BE2C (cell line): ENCODE results near the gene PLPPR1.
"Not testable (repeated sequence)": the region's sequence is repeated elsewhere in the genome, so short reads cannot be mapped to it uniquely, and the experiment has no call there.

Experiments used
- DNase-seq: peaks from one replicate; pipeline ENCODE4 v3.0.0-alpha.2; 2020
- H3K27me3 ChIP-seq: fragments of 250-450 bp; sonication (Bioruptor Pico); 2 replicates; pipeline ENCODE4 v1.5.1; 2020; ENCODE audit warnings: mild to moderate bottlenecking
- H3K36me3 ChIP-seq: fragments of 250-450 bp; sonication (Bioruptor Pico); 2 replicates; pipeline ENCODE4 v1.5.1; 2020; ENCODE audit warnings: mild to moderate bottlenecking
- H3K4me1 ChIP-seq: fragments of 250-450 bp; sonication (Bioruptor Pico); 2 replicates; pipeline ENCODE4 v1.5.1; 2020
- H3K4me3 ChIP-seq: 2 replicates; pipeline ENCODE4 v1.5.1; 2011; ENCODE audit warnings: low read depth, low read length
- H3K9me3 ChIP-seq: fragments of 250-450 bp; sonication (Bioruptor Pico); 2 replicates; pipeline ENCODE4 v1.5.1; 2020
- CTCF ChIP-seq: IDR thresholded peaks from 2 replicates; pipeline ENCODE4 v1.5.1; 2012; ENCODE audit warnings: mild to moderate bottlenecking, low read depth, low read length

Gene PLPPR1

DNA sequence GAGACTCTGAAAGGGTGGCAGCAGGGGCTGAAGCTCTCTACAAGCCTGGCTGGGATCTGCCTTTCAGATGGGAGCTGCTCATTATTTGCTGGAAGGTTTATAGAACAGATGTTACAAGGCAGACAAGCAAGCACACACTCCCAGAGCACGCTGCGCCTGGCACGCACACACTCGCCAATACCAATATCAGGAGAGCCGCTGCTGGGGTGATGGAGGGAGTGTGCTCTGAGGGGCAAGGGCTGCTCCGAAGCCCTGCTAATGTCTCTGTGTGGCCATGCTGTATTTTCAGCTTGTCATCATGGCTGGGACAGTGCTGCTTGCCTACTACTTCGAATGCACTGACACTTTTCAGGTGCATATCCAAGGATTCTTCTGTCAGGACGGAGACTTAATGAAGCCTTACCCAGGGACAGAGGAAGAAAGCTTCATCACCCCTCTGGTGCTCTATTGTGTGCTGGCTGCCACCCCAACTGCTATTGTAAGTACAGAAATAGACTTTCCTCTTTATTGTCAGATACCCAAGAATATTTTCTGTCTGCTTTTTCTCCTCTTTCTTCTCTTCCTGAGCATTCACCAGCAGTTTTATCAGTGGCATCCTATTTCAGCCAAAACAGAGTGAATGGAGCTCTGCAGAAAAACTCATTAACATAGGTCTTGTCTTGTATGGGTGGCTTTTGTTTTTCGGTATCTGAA, 241.2 kb downstream of the PLPPR1 start:
- Histone ChIP-seq H3K9me3 (no peaks in the 10 kb centered on the region), H3K4me3 (no peak overlapping the region), H3K27me3 (no peaks in the 10 kb centered on the region), H3K36me3 (no peaks in the 10 kb centered on the region), H3K4me1 (no peaks in the 10 kb centered on the region)
- no peak for DNase-seq
- no peak for TF ChIP-seq CTCF

GRCh38 chr9:101270302-101270701, 241.8 kb downstream of the PLPPR1 start:
- no peak for TF ChIP-seq CTCF
- no peak overlapping the region for H3K4me3 ChIP-seq

DNA sequence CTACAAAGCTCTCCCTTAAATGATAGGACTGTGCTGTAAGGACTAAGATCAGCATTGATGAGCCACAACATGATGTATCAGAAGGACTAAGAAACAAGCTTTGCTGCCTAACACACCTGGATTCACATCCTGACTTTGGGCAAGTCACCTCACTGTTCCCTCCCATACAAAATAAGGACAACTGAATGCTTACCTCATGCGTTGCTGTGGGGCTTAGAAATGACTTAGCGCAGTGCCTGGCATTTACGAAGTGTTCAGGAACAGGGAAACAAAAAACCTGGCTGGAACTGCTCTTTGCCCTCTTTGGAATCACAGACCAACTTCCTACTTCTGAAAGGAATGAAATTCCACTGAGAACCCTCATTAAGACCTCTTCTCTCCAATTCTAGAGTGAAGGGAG, 242.6 kb downstream of the PLPPR1 start:
- Histone ChIP-seq H3K4me1 (no peaks in the 10 kb centered on the region), H3K9me3 (no peaks in the 10 kb centered on the region), H3K27me3 (no peaks in the 10 kb centered on the region), H3K4me3 (no peak overlapping the region), H3K36me3 (no peaks in the 10 kb centered on the region)
- TF ChIP-seq CTCF, result no peak
- no peak for DNase-seq

More at GRCh38 chr9:101270302-101270701, 241.8 kb downstream of the PLPPR1 start:
- Histone ChIP-seq H3K9me3 (no peaks in the 10 kb centered on the region), H3K27me3 (no peaks in the 10 kb centered on the region), H3K4me1 (no peaks in the 10 kb centered on the region), H3K36me3 (no peaks in the 10 kb centered on the region)
- DNase-seq, result no peak

DNA sequence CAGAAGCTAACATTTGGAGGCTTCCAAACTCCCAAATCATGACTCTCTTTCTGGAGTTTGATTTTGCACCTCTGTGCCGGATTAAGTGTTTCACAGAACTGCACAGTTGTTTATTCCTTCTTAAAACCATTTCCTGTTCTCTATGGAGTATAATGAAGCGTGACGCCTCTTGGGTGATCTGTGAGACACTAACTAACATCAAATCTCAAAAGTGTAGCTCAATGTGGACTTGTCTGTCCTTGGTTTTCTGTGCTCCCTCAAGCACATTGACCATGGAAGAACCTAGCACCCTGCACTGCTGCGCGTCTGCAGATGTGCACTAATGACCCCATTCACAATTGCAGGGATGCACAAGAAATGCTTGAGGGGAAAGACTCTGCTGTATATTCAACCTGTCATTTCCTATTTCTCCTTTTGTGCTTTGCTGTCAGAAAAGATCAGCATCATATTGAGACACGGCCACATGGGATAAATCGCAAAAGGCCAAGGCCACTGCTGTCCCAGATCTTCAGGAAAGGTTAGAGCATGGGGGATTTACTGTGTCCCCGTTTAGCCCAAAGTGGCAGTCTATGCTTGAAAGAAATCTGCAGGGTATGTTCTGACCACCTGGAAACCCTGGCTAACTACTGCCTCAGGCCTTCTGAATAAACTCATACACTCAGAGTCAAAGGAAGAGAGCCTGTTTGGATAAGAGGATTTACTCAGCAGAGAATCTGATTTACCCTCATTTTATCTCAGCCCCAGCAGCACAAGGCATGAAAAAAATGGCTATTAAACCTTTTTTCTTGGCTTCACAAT, 246.6 kb downstream of the PLPPR1 start:
- Histone ChIP-seq H3K27me3 (no peaks in the 10 kb centered on the region), H3K9me3 (no peaks in the 10 kb centered on the region), H3K4me1 (no peaks in the 10 kb centered on the region), H3K4me3 (no peak overlapping the region), H3K36me3 (no peaks in the 10 kb centered on the region)
- TF ChIP-seq CTCF, result no peak
- DNase-seq, result no peak

DNA sequence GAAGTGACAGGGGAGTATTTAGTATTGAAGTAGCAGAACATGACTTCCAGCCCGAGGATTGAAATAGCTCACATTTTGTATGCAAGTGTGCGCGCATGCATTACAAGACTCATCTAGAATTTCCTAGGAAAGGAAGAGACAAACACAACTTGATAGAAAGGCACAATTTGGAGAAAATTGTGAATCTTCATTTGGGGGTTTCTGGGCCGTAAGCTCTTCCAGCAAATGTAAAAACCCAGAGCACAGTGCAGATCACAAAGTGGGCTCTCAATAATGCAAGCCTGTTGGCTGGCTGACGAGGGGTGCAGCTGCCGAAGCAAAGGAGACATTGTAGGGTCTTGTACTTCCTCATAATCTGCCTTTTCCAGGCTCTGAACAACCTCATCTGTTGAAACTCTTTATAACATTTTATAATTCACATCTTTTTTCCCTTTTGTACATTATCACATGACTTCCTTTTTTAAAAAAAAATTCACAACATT, 247.3 kb downstream of the PLPPR1 start:
- Histone ChIP-seq H3K9me3 (no peaks in the 10 kb centered on the region), H3K4me3 (no peak overlapping the region), H3K36me3 (no peaks in the 10 kb centered on the region), H3K27me3 (no peaks in the 10 kb centered on the region), H3K4me1 (no peaks in the 10 kb centered on the region)
- TF ChIP-seq CTCF, result no peak
- DNase-seq, result no peak

DNA sequence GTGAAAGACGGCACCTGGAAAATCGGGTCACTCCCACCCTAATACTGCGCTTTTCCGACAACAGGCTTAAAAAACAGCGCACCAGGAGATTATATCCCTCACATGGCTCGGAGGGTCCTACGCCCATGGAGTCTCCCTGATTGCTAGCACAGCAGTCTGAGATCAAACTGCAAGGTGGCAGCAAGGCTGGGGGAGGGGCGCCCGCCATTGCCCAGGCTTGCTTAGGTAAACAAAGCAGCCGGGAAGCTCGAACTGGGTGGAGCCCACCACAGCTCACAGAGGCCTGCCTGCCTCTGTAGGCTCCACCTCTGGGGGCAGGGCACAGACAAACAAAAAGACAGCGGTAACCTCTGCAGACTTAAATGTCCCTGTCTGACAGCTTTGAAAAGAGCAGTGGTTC, 262.5 kb downstream of the PLPPR1 start:
- H3K36me3 ChIP-seq, H3K9me3 ChIP-seq: not testable (repeated sequence)

More for the DNA sequence above, 262.5 kb downstream of the PLPPR1 start:
- H3K4me3 ChIP-seq, H3K27me3 ChIP-seq, H3K4me1 ChIP-seq, DNase-seq: not testable (repeated sequence)
